ENCODE data around the gene GCC2. TPM values are rescaled to one million over a fixed set of nuclear protein-coding genes. Genes with fewer than 3 reads are reported as not detected.

Gene GCC2
- total RNA-seq, 6 experiments from 2014 or later = 31.5 to 39.5 (median 32.8) TPM

DNA sequence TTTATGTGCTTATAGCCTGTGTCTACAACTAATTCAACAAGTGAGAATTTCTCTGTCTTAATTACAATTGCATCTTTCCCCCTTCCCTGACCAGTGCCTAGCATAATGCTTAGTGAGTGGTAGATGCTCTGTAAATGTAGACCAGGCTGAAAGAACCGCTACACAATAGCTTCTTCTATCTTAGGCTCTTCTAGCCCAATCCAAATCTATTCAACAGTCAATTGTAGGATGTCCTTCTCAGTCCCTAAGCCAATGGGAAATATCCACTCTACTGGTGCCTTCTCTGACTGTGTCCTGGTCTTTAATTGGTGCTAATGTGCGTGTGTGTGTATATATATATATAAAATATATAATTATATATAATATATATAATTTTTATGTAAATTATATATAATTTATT lies 34.1 kb upstream of the GCC2 start:
- Mint-ChIP-seq H3K4me1 (ENCODE audit: low read depth) (peaks cover 38% of the 10 kb centered on the region), H3K36me3 (ENCODE audit: low read depth) (no peaks in the 10 kb centered on the region), H3K4me3 (no peak overlapping the region), H3K27ac (no peak overlapping the region), H3K9me3 (no peaks in the 10 kb centered on the region), H3K27me3 (ENCODE audit: insufficient read depth) (peaks cover 1% of the 10 kb centered on the region; the same call in 1 of the 2 replicates)
- TF ChIP-seq, protein P1, sequence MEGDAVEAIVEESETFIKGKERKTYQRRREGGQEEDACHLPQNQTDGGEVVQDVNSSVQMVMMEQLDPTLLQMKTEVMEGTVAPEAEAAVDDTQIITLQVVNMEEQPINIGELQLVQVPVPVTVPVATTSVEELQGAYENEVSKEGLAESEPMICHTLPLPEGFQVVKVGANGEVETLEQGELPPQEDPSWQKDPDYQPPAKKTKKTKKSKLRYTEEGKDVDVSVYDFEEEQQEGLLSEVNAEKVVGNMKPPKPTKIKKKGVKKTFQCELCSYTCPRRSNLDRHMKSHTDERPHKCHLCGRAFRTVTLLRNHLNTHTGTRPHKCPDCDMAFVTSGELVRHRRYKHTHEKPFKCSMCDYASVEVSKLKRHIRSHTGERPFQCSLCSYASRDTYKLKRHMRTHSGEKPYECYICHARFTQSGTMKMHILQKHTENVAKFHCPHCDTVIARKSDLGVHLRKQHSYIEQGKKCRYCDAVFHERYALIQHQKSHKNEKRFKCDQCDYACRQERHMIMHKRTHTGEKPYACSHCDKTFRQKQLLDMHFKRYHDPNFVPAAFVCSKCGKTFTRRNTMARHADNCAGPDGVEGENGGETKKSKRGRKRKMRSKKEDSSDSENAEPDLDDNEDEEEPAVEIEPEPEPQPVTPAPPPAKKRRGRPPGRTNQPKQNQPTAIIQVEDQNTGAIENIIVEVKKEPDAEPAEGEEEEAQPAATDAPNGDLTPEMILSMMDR (IDR thresholded peaks at IDR 0.05) = no peak
- no peak for DNase-seq

DNA sequence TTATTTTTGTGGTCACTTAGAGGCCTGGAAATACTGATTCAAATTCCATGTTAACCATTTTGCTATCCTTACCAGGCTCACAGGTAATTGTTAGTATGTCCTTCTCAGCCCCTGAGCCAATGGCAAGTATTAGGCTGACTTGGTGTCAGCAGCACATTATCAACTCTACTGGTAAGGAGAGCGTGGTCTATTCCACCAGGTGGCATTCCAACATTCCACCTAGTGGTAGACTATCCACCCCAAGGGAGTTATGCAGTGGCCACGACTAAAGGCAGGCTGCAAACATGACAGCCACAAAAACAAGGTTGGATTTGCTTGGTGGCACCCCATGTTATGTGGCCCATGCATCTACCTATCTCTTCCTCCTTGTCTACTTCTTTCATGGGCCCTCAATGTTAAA lies 31.8 kb upstream of the GCC2 start:
- no peak for DNase-seq
- TF ChIP-seq, protein P1 (IDR thresholded peaks at IDR 0.05) = 0 out of 2 replicates have a peak, but pooled peaks have one; percentile 13
- H3K9me3 Mint-ChIP-seq = no peaks in the 10 kb centered on the region
- H3K4me1 Mint-ChIP-seq (ENCODE audit: low read depth) = peaks cover 26% of the 10 kb centered on the region
- no peaks in the 10 kb centered on the region for H3K36me3 Mint-ChIP-seq (ENCODE audit: low read depth)
- H3K27ac Mint-ChIP-seq = no peak overlapping the region
- peaks cover 1% of the 10 kb centered on the region; the same call in 1 of the 2 replicates for H3K27me3 Mint-ChIP-seq (ENCODE audit: insufficient read depth)
- H3K4me3 Mint-ChIP-seq = no peak overlapping the region

DNA sequence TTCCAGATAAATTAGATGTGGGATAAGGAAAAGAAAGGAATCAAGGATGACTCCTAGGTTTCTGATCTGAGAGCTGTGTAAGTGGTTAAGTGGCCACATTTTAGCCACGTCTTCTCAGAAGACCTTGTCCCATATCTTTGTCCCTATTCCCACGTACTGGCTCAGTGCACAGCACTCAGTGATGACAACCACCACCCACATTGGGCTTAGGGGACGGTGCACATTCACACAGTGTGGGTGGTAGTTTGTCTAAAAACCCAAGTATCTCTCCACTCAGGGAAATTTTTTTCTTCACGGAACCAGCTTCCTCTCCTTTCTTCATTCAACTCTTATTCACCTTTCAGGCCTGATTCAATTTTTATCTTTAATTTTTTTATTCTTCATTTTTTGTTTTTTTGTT lies 30.6 kb upstream of the GCC2 start:
- Mint-ChIP-seq H3K4me1 (ENCODE audit: low read depth) (peaks cover 28% of the 10 kb centered on the region), H3K27me3 (ENCODE audit: insufficient read depth) (peaks cover 1% of the 10 kb centered on the region; the same call in 1 of the 2 replicates), H3K4me3 (no peak overlapping the region), H3K27ac (no peak overlapping the region), H3K9me3 (no peaks in the 10 kb centered on the region), H3K36me3 (ENCODE audit: low read depth) (no peaks in the 10 kb centered on the region)
- DNase-seq = no peak
- TF ChIP-seq, protein P1 (IDR thresholded peaks at IDR 0.05) = no peak

DNA sequence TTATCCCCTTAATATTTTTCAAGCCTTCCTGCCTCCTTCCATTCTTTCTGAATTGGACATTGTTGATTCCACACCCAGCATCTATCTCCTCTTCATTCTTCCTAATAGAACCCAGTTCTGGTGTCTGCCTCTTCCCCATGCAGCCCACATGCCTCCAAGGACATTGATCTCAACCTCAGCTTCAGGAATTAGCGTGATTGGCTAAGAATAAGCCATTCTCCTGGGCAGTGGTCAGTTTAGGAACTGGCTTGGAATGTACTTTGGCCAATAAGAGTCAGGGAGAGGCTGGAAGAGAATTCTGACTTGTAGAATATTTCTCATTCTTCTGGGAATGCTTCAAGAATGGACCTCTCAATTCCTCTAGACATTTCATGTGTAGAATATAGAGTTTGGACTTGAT lies 25.9 kb upstream of the GCC2 start:
- TF ChIP-seq, protein P1 (IDR thresholded peaks at IDR 0.05) = no peak
- no peaks in the 10 kb centered on the region for H3K9me3 Mint-ChIP-seq
- H3K4me1 Mint-ChIP-seq (ENCODE audit: low read depth) = peaks cover 13% of the 10 kb centered on the region
- no peak overlapping the region for H3K4me3 Mint-ChIP-seq
- peaks cover 5% of the 10 kb centered on the region; the same call in 1 of the 2 replicates for H3K27me3 Mint-ChIP-seq (ENCODE audit: insufficient read depth)
- DNase-seq = no peak
- H3K27ac Mint-ChIP-seq = no peak overlapping the region
- H3K36me3 Mint-ChIP-seq (ENCODE audit: low read depth) = no peaks in the 10 kb centered on the region

DNA sequence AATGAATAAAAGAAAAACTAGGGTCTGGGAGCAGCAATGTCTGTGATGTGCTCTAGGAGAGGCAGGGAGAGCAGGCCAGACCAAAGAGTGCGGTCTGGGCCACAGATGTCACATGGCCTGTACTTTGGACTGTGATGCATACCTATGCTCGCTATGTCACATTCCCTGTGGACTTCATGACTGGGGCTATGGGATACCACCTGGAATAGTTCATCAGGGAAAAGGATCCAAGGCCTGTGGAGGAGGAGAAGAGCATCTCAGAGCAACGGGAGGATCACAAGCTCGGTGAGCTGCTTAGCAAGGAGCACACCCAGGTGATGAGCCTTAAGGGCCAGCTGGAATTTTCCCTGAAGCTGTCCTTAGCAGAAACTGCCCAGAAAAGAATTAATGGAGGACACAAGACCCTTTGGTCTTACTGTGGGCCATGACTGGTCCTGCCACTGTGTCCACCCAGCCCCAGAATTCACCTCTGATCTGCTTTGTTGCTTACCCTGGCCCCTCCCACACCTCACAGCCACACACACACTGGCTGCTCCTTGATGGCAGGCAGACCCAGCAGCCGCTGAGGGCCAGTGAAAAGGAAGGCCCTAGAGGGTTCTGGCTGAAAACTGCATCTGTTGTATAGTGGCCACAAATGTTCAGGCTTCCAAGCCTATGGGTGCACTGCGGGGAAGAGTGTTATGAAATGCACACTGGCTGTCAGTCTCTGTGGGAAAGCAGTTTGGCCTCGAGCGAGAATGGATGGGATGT lies 25.3 kb upstream of the GCC2 start:
- DNase-seq = no peak
- Mint-ChIP-seq H3K4me3 (no peak overlapping the region), H3K27ac (no peak overlapping the region)

More for the DNA sequence above, 25.3 kb upstream of the GCC2 start:
- Mint-ChIP-seq H3K9me3 (no peaks in the 10 kb centered on the region), H3K27me3 (ENCODE audit: insufficient read depth) (peaks cover 3% of the 10 kb centered on the region; the same call in 1 of the 2 replicates), H3K4me1 (ENCODE audit: low read depth) (peaks cover 13% of the 10 kb centered on the region), H3K36me3 (ENCODE audit: low read depth) (no peaks in the 10 kb centered on the region)
- TF ChIP-seq, protein P1 (IDR thresholded peaks at IDR 0.05) = no peak
